22Rv1 (cell line): ENCODE data around the gene CFAP92.
A peak's percentile ranks its signal among the peaks of the same experiment; 100 is the strongest.

Experiments used
- H3K27ac ChIP-seq: fragments of 450-650 bp; 2 replicates; pipeline ENCODE4 v1.5.1; 2017
- CTCF ChIP-seq: fragments of 450-650 bp; IDR thresholded peaks from 2 replicates; pipeline ENCODE4 v1.5.1; 2017; ENCODE audit warnings: mild to moderate bottlenecking
- ZFX ChIP-seq: fragments of 450-650 bp; IDR thresholded peaks from 2 replicates; pipeline ENCODE4 v1.6.1; 2017; ENCODE audit warnings: antibody characterized with exemption, borderline replicate concordance

Gene CFAP92

GRCh38 chr3:128983293-128984069, 10.4 kb downstream of the CFAP92 start:
- no peak overlapping the region for H3K27ac ChIP-seq
- TF ChIP-seq CTCF (no peak), ZFX (no peak)

- TF ChIP-seq ZFX (no peak), CTCF (no peak)
- H3K27ac ChIP-seq, result no peak overlapping the region
Measured at GRCh38 chr3:128975276-128975675, 18.6 kb downstream of the CFAP92 start.

- H3K27ac ChIP-seq, result no peak overlapping the region
- TF ChIP-seq ZFX, result no peak
- no peak for TF ChIP-seq CTCF
Measured at GRCh38 chr3:128973988-128974564, 19.8 kb downstream of the CFAP92 start.

- no peak for TF ChIP-seq CTCF
- TF ChIP-seq ZFX, result no peak
- H3K27ac ChIP-seq, result no peak overlapping the region
Measured at GRCh38 chr3:128971421-128972100, 22.3 kb downstream of the CFAP92 start.

- no peak overlapping the region for H3K27ac ChIP-seq
- TF ChIP-seq ZFX (no peak), CTCF (no peak)
Measured at GRCh38 chr3:128970740-128971047, 23.2 kb downstream of the CFAP92 start.

GRCh38 chr3:128969993-128970739, 23.7 kb downstream of the CFAP92 start:
- H3K27ac ChIP-seq, result no peak overlapping the region
- TF ChIP-seq CTCF (peak; percentile 95), ZFX (no peak)
